ENCODE data around the gene XXYLT1. TPM values are rescaled to one million over a fixed set of nuclear protein-coding genes. Genes with fewer than 3 reads are reported as not detected.

XXYLT1 gene
- total RNA-seq, 1 donor from 2014 or later = 41.1 TPM

- peak overlapping the region; percentile 80 for H3K4me3 Mint-ChIP-seq
- H3K36me3 Mint-ChIP-seq (ENCODE audit: low read depth) = peaks cover 2% of the 10 kb centered on the region
- DNase-seq (ENCODE audit: low read depth, low spot score) = peak; percentile 85
- no peaks in the 10 kb centered on the region for H3K9me3 Mint-ChIP-seq
- no peak overlapping the region for H3K27ac Mint-ChIP-seq (ENCODE audit: unreplicated experiment)
- no peaks in the 10 kb centered on the region for H3K27me3 Mint-ChIP-seq (ENCODE audit: low read depth)
- TF ChIP-seq CTCF (conservative IDR thresholded peaks at IDR 0.05) = peak; percentile 83
- H3K4me1 Mint-ChIP-seq = peaks cover 11% of the 10 kb centered on the region
These were observed 11.3 kb downstream of the XXYLT1 start for GRCh38 chr3:195259475-195260279.

GRCh38 chr3:195259154-195259474 is 11.8 kb downstream of the XXYLT1 start:
- H3K36me3 Mint-ChIP-seq (ENCODE audit: low read depth) = peaks cover 2% of the 10 kb centered on the region
- no peaks in the 10 kb centered on the region for H3K27me3 Mint-ChIP-seq (ENCODE audit: low read depth)
- H3K9me3 Mint-ChIP-seq = no peaks in the 10 kb centered on the region
- H3K27ac Mint-ChIP-seq (ENCODE audit: unreplicated experiment) = no peak overlapping the region
- no peak for TF ChIP-seq CTCF (conservative IDR thresholded peaks at IDR 0.05)
- peaks cover 11% of the 10 kb centered on the region for H3K4me1 Mint-ChIP-seq
- DNase-seq (ENCODE audit: low read depth, low spot score) = no peak
- peak overlapping the region; percentile 56 for H3K4me3 Mint-ChIP-seq

- H3K4me1 Mint-ChIP-seq = peaks cover 11% of the 10 kb centered on the region
- peaks cover 2% of the 10 kb centered on the region for H3K36me3 Mint-ChIP-seq (ENCODE audit: low read depth)
- no peak for TF ChIP-seq CTCF (conservative IDR thresholded peaks at IDR 0.05)
- no peaks in the 10 kb centered on the region for H3K9me3 Mint-ChIP-seq
- no peaks in the 10 kb centered on the region for H3K27me3 Mint-ChIP-seq (ENCODE audit: low read depth)
- H3K27ac Mint-ChIP-seq (ENCODE audit: unreplicated experiment) = no peak overlapping the region
- DNase-seq (ENCODE audit: low read depth, low spot score) = no peak
- peak overlapping the region; percentile 56 for H3K4me3 Mint-ChIP-seq
These were observed 12.4 kb downstream of the XXYLT1 start for GRCh38 chr3:195258449-195259153.

- DNase-seq (ENCODE audit: low read depth, low spot score) = no peak
- Mint-ChIP-seq H3K9me3 (no peaks in the 10 kb centered on the region), H3K27me3 (ENCODE audit: low read depth) (no peaks in the 10 kb centered on the region), H3K4me3 (peak overlapping the region; percentile 56), H3K27ac (ENCODE audit: unreplicated experiment) (no peak overlapping the region), H3K36me3 (ENCODE audit: low read depth) (peaks cover 2% of the 10 kb centered on the region), H3K4me1 (peaks cover 16% of the 10 kb centered on the region)
- no peak for TF ChIP-seq CTCF (conservative IDR thresholded peaks at IDR 0.05)
These were observed 13.2 kb downstream of the XXYLT1 start for GRCh38 chr3:195257454-195258448.
